Heart left ventricle (tissue), 16 donors: ENCODE measurements around the gene PIP5K1B. TPM values are rescaled to one million over a fixed set of nuclear protein-coding genes. Genes with fewer than 3 reads are reported as not detected.

Experiments used
- ATAC-seq, 4 donors: fragments of 200-7000 bp; cut with Tn5 transposase; one replicate each; pipeline ENCODE4 v1.9.1; 2020 to 2022; ENCODE audit warnings: moderate library complexity in 4 of 4, mild to moderate bottlenecking in 3 of 4, moderate number of reproducible peaks in 1 of 4
- DNase-seq, 5 donors: peaks; one replicate each; pipeline ENCODE4 v3.0.0-alpha.2; 2020
- H3K27ac ChIP-seq, 12 donors: fragments of 200-600 bp; sonication (generic) in 4 of 12; one replicate each; pipeline versions ENCODE4 v1.5.0 to v1.8.0; 2016 to 2022; ENCODE audit warnings: mild to moderate bottlenecking in 2 of 12
- H3K27me3 ChIP-seq, 9 donors: fragments of 200-600 bp; sonication (generic) in 2 of 9; one replicate each; pipeline versions ENCODE4 v1.5.1 to v1.8.0; 2016 to 2022; ENCODE audit warnings: mild to moderate bottlenecking in 3 of 9
- H3K36me3 ChIP-seq, 9 donors: fragments of 200-600 bp; sonication (generic) in 2 of 9; one replicate each; pipeline versions ENCODE4 v1.5.0 to v1.8.0; 2018 to 2022; ENCODE audit warnings: mild to moderate bottlenecking in 2 of 9
- H3K4me1 ChIP-seq, 12 donors: fragments of 200-600 bp; sonication (generic) in 4 of 12; one replicate each; pipeline versions ENCODE4 v1.5.0 to v1.8.0; 2016 to 2022; ENCODE audit warnings: mild to moderate bottlenecking in 3 of 12
- H3K4me3 ChIP-seq, 12 donors: fragments of 200-600 bp; sonication (generic) in 4 of 12; one replicate each; pipeline versions ENCODE4 v1.5.0 to v1.8.0; 2017 to 2022; ENCODE audit warnings: mild to moderate bottlenecking in 9 of 12, moderate library complexity in 4 of 12
- H3K9me3 ChIP-seq, 12 donors: fragments of 200-600 bp; sonication (generic) in 4 of 12; one replicate each; pipeline versions ENCODE4 v1.5.0 to v1.8.0; 2016 to 2022; ENCODE audit warnings: mild to moderate bottlenecking in 1 of 12
- CTCF ChIP-seq, 12 donors: fragments of 200-600 bp; sonication (generic) in 4 of 12; IDR thresholded peaks; one replicate each; pipeline versions ENCODE4 v1.5.0 to v1.8.0; 2018 to 2022; ENCODE audit warnings: antibody characterized with exemption in 12 of 12, mild to moderate bottlenecking in 5 of 12
- POLR2A ChIP-seq, 2 donors: fragments of 450-650 bp; IDR thresholded peaks; one replicate each; pipeline ENCODE4 v1.6.1; 2017; ENCODE audit warnings: antibody characterized with exemption in 2 of 2, mild to moderate bottlenecking in 2 of 2, moderate library complexity in 2 of 2
- WGBS, 4 donors: extraction: QIAGEN DNeasy Blood & Tissue Kit in 2 of 4; methylation state at CpG; one replicate each; pipeline versions ENCODE4 v1.1.5 to v1.1.7; 2013 to 2018; 5-methylcytosine and 5-hydroxymethylcytosine counted together
- intact Hi-C, 10 donors: fragments of 100-400 bp; cut with DNase I; formaldehyde crosslinking; loops; one replicate each; pipeline versions ENCODE4 v1.11.1 to v1.14.2; 2022
- polyA plus RNA-seq, 2 donors: library from polyadenylated mRNA; stranded (reverse); fragments of 200-250 nt; gene quantifications; one replicate each; pipeline ENCODE4 v1.2.3, GENCODE V29; 2013
- total RNA-seq, 9 donors: library from RNA; depleted of rRNA in 2 of 9; stranded (reverse); fragments of >200 nt in 2 of 9; fragmentation: NEBNext Ultra II Directional in 3 of 9; extraction: Animal tissue kit (Norgen Biotek cat#: 25700) in 3 of 9; gene quantifications; one replicate each; pipeline versions ENCODE4 v1.1.0 to v1.2.4, GENCODE V29; 2016 to 2023
- donor health status: ischemic (EF 13 %, LVEDD 7.1; RV severe dilation, severe dysfunction).
- donor health status: healthy with polysubstance abuse.
- donor health status: DM: no; HTN: yes; CAD: no.
- donor health status: DM: no; HTN: no; CAD: no.
- donor health status: ischemic (EF 25% LVEDD 6.9; RV normal size, moderate dysfunction).
- donor health status: ischemic (EF 25% LVEDD 5.7; RV mildly dilated, moderate dysfunction).
- donor health status: healthy.
- donor health status: DM: yes; HTN: yes; CAD: no.
- donor health status: ischemic (EF 35%, LVEDD 5.7; RV mildly dilated, moderate dysfunction).
- donor health status: nonischemic (EF 11% LVEDD 7.7; RV severe dilation, severe dysfunction).
- donor health status: DM: yes; HTN: yes; CAD: no.
- donor health status: PGD.
- donor health status: ischemic (EF 29% LVEDD 5.4; RV normal size, mild dysfunction).
- donor health status: nonischemic (EF 23%, LVEDD 6.1; RV moderate dilation, normal function).

Gene PIP5K1B
- total and polyA plus RNA-seq, 11 donors: 8.6 to 68.0 (median 47.5) TPM

GRCh38 chr9:68966496-68966944 is 261.5 kb downstream of the PIP5K1B start:
- no peak for TF ChIP-seq POLR2A (IDR thresholded peaks at IDR 0.05)
- no peak for TF ChIP-seq CTCF (IDR thresholded peaks at IDR 0.05)
- no peak for DNase-seq
- H3K36me3 ChIP-seq: peaks cover 0 to 12% (median 0%) of the 10 kb centered on the region in 9 donors
- H3K9me3 ChIP-seq: no peaks in the 10 kb centered on the region
- no peaks in the 10 kb centered on the region for H3K27me3 ChIP-seq
- peaks cover 0 to 42% (median 10%) of the 10 kb centered on the region in 12 donors for H3K4me1 ChIP-seq
- H3K4me3 ChIP-seq: no peak overlapping the region
- ATAC-seq: no peak
- no peak overlapping the region for H3K27ac ChIP-seq
- 68 to 89% (median 84%) methylated on average over 1 of the region's 1 CpG for WGBS, 4 donors
- intact Hi-C loops: no loop called here

- no peaks in the 10 kb centered on the region for H3K27me3 ChIP-seq
- ATAC-seq (no peak), DNase-seq (no peak)
- peaks cover 0 to 32% (median 11%) of the 10 kb centered on the region in 12 donors for H3K4me1 ChIP-seq
- no peak overlapping the region for H3K27ac ChIP-seq
- 65 to 88% (median 73%) methylated on average over 1 of the region's 1 CpG for WGBS, 4 donors
- no peak for TF ChIP-seq POLR2A (IDR thresholded peaks at IDR 0.05)
- TF ChIP-seq CTCF (IDR thresholded peaks at IDR 0.05): no peak
- no peaks in the 10 kb centered on the region for H3K9me3 ChIP-seq
- H3K4me3 ChIP-seq: no peak overlapping the region
- intact Hi-C loops: no loop called here
- peaks cover 0 to 17% (median 0%) of the 10 kb centered on the region in 9 donors for H3K36me3 ChIP-seq
Measured at GRCh38 chr9:68967800-68968199, 262.8 kb downstream of the PIP5K1B start.

GRCh38 chr9:68969538-68969937 is 264.5 kb downstream of the PIP5K1B start:
- H3K27ac ChIP-seq: peak overlapping the region in 3 of 12 donors; percentile 12 to 33 (median 22)
- ATAC-seq (no peak), DNase-seq (no peak)
- intact Hi-C loops: no loop called here
- H3K27me3 ChIP-seq: no peaks in the 10 kb centered on the region
- TF ChIP-seq POLR2A (IDR thresholded peaks at IDR 0.05) (no peak), CTCF (IDR thresholded peaks at IDR 0.05) (no peak)
- no peak overlapping the region for H3K4me3 ChIP-seq
- H3K4me1 ChIP-seq: peaks cover 0 to 23% (median 4%) of the 10 kb centered on the region in 12 donors
- no peaks in the 10 kb centered on the region for H3K9me3 ChIP-seq
- WGBS, 4 donors: 55 to 64% (median 59%) methylated on average over 4 of the region's 4 CpGs
- peaks cover 0 to 17% (median 0%) of the 10 kb centered on the region in 9 donors for H3K36me3 ChIP-seq

GRCh38 chr9:68970151-68970550 is 265.1 kb downstream of the PIP5K1B start:
- Histone ChIP-seq H3K36me3 (peaks cover 0 to 17% (median 0%) of the 10 kb centered on the region in 9 donors), H3K9me3 (no peaks in the 10 kb centered on the region), H3K27ac (peak overlapping the region in 3 of 12 donors; percentile 12 to 37 (median 33)), H3K4me1 (peaks cover 0 to 19% (median 1%) of the 10 kb centered on the region in 12 donors), H3K4me3 (no peak overlapping the region), H3K27me3 (no peaks in the 10 kb centered on the region)
- no peak for TF ChIP-seq CTCF (IDR thresholded peaks at IDR 0.05)
- TF ChIP-seq POLR2A (IDR thresholded peaks at IDR 0.05): no peak
- WGBS, 4 donors: 27 to 55% (median 45%) methylated on average over 2 of the region's 2 CpGs
- intact Hi-C loops: loop anchor here in 2 of 10 donors (5.0 to 10.0 kb wide), 2 partner anchors 55 to 263 kb away; partner anchors contain the start of gene PIP5K1B (in 1 of the 2)
- no peak for DNase-seq
- ATAC-seq: peak in 1 of 4 donors; percentile 27
